Left ventricle myocardium inferior (tissue), 1 donor: Measurements from ENCODE around the gene SH3BGRL2. TPM values are rescaled to one million over a fixed set of nuclear protein-coding genes. Genes with fewer than 3 reads are reported as not detected.
A peak's percentile ranks its signal among the peaks of the same experiment; 100 is the strongest.
"Not testable (repeated sequence)": the region's sequence is repeated elsewhere in the genome, so short reads cannot be mapped to it uniquely, and the experiment has no call there.

ENCODE experiments used
- DNase-seq: peaks from one replicate; pipeline ENCODE4 v3.0.0-alpha.2; 2020
- H3K27ac ChIP-seq: fragments of 200-600 bp; replicated peaks from 2 replicates; pipeline ENCODE4 v1.8.0; 2021
- H3K27me3 ChIP-seq: fragments of 200-600 bp; 2 replicates; pipeline ENCODE4 v1.8.0; 2021; ENCODE audit warnings: low read depth
- H3K36me3 ChIP-seq: fragments of 200-600 bp; 2 replicates; pipeline ENCODE4 v1.8.0; 2021
- H3K4me1 ChIP-seq: fragments of 200-600 bp; 2 replicates; pipeline ENCODE4 v1.8.0; 2021
- H3K4me3 ChIP-seq: fragments of 200-600 bp; 2 replicates; pipeline ENCODE4 v1.8.0; 2021; ENCODE audit warnings: mild to moderate bottlenecking, moderate library complexity
- H3K9me3 ChIP-seq: fragments of 200-600 bp; replicated peaks from 2 replicates; pipeline ENCODE4 v1.8.0; 2021
- intact Hi-C: fragments of 100-400 bp; cut with micrococcal nuclease; formaldehyde crosslinking; loops from one replicate; pipeline ENCODE4 v1.11.0; 2022
- total RNA-seq: library from RNA; stranded (reverse); fragmentation: NEBNext Ultra II Directional; extraction: Animal tissue kit (Norgen Biotek cat#: 25700); gene quantifications from one replicate; pipeline ENCODE4 v1.2.1, GENCODE V29; 2021
- TF ChIP-seq, protein P1 (sequence below): fragments of 200-600 bp; IDR thresholded peaks from 2 replicates; pipeline ENCODE4 v1.8.0; 2021; ENCODE audit warnings: antibody characterized with exemption, mild to moderate bottlenecking, borderline replicate concordance
- donor health status: DM: no; HTN: yes; CAD: no; lungs with severe emphysema.

The SH3BGRL2 gene
- total RNA-seq, 1 donor from 2014 or later, result 5.8 TPM

DNA sequence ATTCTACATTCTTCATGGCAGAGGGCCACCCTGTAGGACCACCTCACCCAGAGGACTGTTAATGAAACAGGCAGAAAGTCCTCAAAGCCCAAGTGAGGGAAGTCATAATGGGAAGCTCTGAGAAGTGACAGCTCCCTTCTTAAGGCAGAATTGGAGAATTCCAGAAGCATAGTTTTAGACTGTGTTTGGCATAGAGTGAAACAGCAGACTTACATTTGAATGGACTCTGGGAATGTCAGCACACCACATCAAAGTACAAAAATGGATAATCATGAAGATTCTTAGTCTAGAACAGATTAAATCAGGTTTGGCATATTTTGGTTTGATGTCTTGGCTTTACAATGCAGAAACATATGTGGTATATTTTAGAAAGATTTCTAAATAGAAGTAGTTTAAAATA is 17.9 kb downstream of the SH3BGRL2 start:
- H3K4me1 ChIP-seq, result peaks cover 57% of the 10 kb centered on the region
- no peaks in the 10 kb centered on the region for H3K27me3 ChIP-seq
- no peaks in the 10 kb centered on the region for H3K36me3 ChIP-seq
- TF ChIP-seq, protein P1, sequence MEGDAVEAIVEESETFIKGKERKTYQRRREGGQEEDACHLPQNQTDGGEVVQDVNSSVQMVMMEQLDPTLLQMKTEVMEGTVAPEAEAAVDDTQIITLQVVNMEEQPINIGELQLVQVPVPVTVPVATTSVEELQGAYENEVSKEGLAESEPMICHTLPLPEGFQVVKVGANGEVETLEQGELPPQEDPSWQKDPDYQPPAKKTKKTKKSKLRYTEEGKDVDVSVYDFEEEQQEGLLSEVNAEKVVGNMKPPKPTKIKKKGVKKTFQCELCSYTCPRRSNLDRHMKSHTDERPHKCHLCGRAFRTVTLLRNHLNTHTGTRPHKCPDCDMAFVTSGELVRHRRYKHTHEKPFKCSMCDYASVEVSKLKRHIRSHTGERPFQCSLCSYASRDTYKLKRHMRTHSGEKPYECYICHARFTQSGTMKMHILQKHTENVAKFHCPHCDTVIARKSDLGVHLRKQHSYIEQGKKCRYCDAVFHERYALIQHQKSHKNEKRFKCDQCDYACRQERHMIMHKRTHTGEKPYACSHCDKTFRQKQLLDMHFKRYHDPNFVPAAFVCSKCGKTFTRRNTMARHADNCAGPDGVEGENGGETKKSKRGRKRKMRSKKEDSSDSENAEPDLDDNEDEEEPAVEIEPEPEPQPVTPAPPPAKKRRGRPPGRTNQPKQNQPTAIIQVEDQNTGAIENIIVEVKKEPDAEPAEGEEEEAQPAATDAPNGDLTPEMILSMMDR, result no peak
- no peak overlapping the region for H3K4me3 ChIP-seq
- DNase-seq, result no peak
- peak overlapping the region; percentile 60 for H3K27ac ChIP-seq
- intact Hi-C loops, result no loop called here
- H3K9me3 ChIP-seq, result no peaks in the 10 kb centered on the region

DNA sequence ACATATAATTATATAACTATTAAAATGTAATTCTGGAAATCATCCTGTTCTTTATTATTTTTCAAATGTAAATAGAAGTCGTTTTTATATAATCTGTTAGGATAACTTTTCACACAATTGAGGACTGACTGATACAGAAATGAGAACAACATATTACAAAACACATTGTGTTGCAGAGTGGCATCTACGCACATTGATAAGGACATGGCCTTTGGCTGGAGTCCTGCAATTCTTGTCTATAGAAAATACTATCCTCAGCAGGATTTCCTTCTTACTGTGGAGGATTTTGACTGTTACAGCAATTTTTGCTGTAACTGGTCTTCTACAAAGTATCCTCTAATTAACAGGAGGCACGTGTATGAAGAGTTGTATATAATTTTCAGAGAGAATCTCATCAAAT is 19.8 kb downstream of the SH3BGRL2 start:
- no peaks in the 10 kb centered on the region for H3K27me3 ChIP-seq
- no peak overlapping the region for H3K4me3 ChIP-seq
- H3K9me3 ChIP-seq, result no peaks in the 10 kb centered on the region
- peaks cover 52% of the 10 kb centered on the region for H3K4me1 ChIP-seq
- intact Hi-C loops, result no loop called here
- peak overlapping the region; percentile 60 for H3K27ac ChIP-seq
- DNase-seq, result no peak
- TF ChIP-seq, protein P1, result no peak
- H3K36me3 ChIP-seq, result no peaks in the 10 kb centered on the region

DNA sequence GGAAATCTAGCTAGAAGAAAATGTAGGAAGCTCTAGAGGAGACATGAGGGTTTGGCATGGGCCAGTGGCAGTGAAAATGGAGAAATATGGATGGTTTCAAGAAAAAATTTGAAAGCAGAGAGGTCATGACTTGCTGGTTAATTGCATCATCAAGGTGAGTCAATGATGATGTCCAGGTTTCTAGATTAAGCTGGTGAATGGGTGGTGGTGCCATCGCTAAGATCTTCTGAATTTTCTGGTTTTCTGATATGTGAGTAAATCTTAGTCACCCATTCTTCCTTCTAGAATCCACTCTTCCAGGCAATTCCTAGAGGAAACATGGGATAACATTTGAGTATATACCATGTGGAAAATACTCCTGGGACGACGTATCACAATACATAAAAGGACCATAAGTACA is 25.0 kb downstream of the SH3BGRL2 start:
- intact Hi-C loops, result no loop called here
- TF ChIP-seq, protein P1, result no peak
- H3K4me1 ChIP-seq, result peaks cover 9% of the 10 kb centered on the region
- no peak for DNase-seq
- H3K4me3 ChIP-seq, result no peak overlapping the region
- no peak overlapping the region for H3K27ac ChIP-seq
- H3K36me3 ChIP-seq, result no peaks in the 10 kb centered on the region
- no peaks in the 10 kb centered on the region for H3K27me3 ChIP-seq
- no peaks in the 10 kb centered on the region for H3K9me3 ChIP-seq

DNA sequence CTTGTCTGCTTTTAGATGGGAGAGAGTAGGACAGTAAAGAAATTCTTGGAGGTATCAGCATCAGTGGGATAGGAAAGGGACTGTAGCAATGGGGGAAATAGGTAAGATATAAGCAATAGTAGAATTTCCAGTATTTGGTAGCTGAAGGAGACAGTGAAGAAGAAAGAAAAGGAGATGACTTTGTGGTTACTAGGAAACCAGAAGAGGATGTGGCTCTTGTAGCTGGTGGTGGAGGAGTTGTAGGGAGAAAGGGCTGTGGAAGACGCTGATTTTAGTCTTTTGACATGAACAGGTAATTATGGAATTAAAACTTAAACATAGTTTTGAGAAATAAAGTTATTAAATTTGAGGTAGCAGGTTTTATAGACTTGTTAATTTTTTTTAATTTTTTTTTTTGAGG is 26.1 kb downstream of the SH3BGRL2 start:
- H3K4me3 ChIP-seq, result no peak overlapping the region
- no peak overlapping the region for H3K27ac ChIP-seq
- no peak for DNase-seq
- H3K36me3 ChIP-seq, result no peaks in the 10 kb centered on the region
- H3K27me3 ChIP-seq, result no peaks in the 10 kb centered on the region
- TF ChIP-seq, protein P1, result no peak
- H3K9me3 ChIP-seq, result no peaks in the 10 kb centered on the region
- intact Hi-C loops, result no loop called here
- H3K4me1 ChIP-seq, result no peaks in the 10 kb centered on the region

GRCh38 chr6:79663655-79664054 is 32.5 kb downstream of the SH3BGRL2 start:
- H3K27ac ChIP-seq, H3K9me3 ChIP-seq, H3K27me3 ChIP-seq, DNase-seq, H3K36me3 ChIP-seq, H3K4me3 ChIP-seq, intact Hi-C loops: not testable (repeated sequence)
- H3K4me1 ChIP-seq, result peaks cover 28% of the 10 kb centered on the region

DNA sequence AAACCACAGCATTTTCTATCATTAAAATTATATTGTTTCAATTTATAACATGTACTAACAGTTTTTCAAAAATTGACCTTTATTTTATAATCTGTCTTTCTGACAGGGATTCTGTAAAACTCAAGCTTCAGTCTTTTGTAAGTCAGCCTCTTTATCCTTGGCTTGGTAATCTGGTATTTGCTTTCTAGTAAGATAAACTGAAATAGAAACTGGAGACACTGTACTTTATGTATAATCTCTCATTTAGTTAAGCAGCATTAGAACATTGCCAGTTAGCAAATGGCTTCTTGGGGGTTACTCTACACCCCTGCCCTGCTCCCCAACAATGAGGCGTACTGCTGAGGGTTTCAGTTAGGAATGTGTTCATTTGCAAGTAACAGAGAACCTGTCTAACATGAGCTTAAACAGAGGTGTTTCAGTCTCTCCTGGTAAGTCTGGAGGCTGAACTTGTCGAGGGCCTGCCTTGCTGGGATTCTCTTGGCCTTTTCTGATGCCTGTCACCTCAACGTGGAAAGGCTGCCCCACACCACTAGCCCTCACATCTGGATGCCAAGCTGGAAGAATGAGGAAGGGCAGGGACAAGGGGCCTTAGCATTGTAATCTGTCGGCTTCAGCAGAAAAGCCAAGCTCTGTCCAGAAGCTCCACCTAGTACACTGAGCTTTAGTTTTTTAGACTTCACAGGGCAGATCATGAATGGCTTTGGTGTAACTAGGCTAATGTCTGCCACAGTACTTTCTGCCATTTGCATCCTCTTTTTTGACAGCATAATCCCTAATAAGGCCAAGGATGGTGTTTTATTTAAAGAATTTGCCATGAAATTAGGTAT is 34.8 kb downstream of the SH3BGRL2 start:
- Histone ChIP-seq H3K27me3 (no peaks in the 10 kb centered on the region), H3K9me3 (no peaks in the 10 kb centered on the region), H3K36me3 (no peaks in the 10 kb centered on the region), H3K4me3 (no peak overlapping the region), H3K4me1 (peaks cover 40% of the 10 kb centered on the region), H3K27ac (peak overlapping the region; percentile 27)
- no peak for DNase-seq
- TF ChIP-seq, protein P1, result no peak
- intact Hi-C loops, result no loop called here
